ENCODE results near the gene ZP3.
"Not testable (repeated sequence)": the region's sequence is repeated elsewhere in the genome, so short reads cannot be mapped to it uniquely, and the experiment has no call there.

Gene ZP3

DNA sequence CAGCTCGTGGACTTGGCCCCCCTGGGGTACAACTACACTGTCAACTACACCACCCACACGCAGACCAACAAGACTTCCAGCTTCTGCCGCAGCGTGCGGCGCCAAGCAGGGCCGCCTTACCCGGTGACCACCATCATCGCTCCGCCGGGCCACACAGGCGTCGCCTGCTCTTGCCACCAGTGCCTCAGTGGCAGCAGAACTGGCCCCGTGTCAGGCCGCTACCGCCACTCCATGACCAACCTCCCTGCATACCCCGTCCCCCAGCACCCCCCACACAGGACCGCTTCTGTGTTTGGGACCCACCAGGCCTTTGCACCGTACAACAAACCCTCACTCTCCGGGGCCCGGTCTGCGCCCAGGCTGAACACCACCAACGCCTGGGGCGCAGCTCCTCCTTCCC, 57.9 kb downstream of the ZP3 start:
- DNase-seq (ENCODE audit: low read depth in 3 of 3, low spot score in 1 of 3): not testable (repeated sequence)

DNA sequence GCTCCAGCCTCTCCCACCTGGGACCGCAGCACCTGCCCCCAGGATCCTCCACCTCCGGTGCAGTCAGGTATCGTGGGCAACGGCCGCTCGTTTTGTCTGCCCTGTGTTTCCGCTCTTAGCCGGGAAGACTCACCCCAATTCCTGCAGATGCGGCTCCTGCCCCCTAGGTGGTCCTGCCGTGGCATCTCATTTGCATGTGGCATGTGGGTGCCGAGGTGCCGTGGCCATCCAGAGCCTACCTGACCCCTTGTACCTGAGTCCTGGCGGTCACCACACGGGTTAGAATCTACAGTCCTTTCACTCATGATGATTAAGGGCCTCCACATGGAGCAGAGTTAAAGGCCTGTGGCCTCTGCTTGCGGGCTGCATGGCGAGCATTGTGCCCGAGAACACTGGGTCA, 58.3 kb downstream of the ZP3 start:
- not testable (repeated sequence) for DNase-seq (ENCODE audit: low read depth in 3 of 3, low spot score in 1 of 3)

DNA sequence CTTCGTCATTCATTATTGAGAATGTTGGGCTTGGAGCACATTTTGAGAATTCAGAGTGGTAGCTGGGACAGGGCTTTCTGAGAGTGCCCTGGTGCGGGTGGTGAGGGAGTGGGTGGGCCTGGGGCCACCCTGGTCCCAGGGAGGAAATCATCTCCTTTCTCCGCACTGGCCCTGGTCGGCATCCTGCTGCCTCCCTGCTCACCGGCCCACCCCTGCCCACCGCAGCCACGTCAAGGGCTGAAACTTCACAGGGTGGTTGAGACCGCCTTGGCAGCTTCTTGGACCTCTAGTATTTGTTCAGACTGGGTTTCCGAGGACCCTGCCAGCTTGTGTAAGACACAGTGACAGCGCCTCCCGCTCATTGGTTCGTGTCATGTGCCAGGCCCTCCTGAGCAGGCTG, 59.7 kb downstream of the ZP3 start:
- DNase-seq (ENCODE audit: low read depth in 3 of 3, low spot score in 1 of 3): not testable (repeated sequence)

DNA sequence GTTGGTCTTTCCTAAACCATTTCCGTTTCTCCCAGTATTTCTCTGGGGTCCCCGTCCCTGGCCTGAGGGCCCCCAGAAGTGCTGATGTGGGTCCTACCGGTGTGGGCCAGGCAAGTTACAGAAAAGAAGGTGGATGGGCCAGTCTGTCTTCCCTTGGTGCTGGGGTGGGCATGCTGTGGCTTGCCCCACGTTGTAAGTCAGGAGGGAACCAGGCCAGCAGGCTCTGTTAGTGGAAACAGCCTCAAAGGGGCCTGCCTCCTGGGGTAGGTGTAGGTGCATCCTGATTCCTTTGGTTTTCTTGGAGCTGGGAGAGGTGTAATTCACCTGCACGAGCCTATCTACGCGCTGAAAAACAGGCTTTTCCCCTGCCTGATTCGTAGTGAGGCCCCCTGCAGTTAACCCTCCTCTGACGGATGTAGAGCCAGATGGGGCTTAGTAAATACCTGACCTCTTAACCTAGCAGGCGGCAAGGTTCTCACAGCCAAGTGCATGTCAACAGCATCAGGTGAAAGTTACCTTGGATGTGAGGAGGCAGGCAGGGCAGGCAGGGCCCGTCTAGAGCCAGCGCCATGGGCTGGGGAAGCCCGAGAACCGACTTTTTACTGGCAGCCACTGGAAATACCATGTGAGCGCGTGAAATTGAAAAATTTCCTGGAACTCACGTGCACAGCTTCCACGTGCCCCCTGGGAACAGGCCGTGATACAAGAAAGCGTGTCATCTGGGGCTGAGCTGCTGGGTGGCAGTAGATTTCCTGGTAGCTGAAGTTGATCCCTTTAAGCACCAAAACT, 61.3 kb downstream of the ZP3 start:
- not testable (repeated sequence) for DNase-seq (ENCODE audit: low read depth in 3 of 3, low spot score in 1 of 3)

DNA sequence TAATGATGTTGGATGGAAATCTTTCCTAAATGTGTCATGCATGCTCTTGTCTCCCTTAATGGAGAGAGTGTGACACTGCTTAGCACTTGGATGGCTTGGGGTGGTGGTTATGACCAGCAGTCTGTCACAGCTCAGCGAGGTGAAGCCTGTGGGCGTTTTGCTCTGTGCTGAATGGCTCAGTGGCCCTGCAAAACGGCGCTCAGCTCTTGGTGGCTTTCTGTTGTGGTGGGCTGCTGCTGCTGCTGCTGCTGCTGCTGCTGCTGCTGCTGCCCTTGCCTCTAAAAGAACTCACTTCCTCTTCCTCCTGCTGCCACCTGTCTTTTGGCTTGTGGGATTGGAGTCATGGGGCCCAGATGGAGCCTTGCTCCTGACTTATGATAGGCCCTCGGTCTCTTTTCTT, 61.9 kb downstream of the ZP3 start:
- not testable (repeated sequence) for DNase-seq (ENCODE audit: low read depth in 3 of 3, low spot score in 1 of 3)

DNA sequence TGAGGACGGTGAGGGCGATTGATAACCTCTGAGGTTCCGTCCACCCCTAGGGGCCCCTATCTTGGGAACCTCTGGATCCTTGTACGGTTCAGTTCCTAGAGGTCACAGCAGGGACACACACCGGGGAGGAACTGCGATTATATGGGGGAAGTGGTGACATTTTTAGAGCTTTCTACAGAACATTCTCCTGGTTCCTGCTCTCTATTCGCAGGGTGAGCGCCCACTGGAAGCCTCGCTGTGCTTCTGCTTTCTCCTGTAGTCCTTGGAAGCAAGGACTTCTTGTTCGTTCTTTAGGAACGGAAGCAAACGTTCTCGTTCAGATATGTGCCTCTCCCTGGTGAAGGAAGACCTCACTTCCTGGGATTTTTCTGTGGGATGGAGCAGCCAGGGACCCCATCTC, 63.2 kb downstream of the ZP3 start:
- DNase-seq (ENCODE audit: low read depth in 3 of 3, low spot score in 1 of 3): not testable (repeated sequence)
